ENCODE results near the gene SEPTIN3.
"Not testable (repeated sequence)": the region's sequence is repeated elsewhere in the genome, so short reads cannot be mapped to it uniquely, and the experiment has no call there.

Gene SEPTIN3

DNA sequence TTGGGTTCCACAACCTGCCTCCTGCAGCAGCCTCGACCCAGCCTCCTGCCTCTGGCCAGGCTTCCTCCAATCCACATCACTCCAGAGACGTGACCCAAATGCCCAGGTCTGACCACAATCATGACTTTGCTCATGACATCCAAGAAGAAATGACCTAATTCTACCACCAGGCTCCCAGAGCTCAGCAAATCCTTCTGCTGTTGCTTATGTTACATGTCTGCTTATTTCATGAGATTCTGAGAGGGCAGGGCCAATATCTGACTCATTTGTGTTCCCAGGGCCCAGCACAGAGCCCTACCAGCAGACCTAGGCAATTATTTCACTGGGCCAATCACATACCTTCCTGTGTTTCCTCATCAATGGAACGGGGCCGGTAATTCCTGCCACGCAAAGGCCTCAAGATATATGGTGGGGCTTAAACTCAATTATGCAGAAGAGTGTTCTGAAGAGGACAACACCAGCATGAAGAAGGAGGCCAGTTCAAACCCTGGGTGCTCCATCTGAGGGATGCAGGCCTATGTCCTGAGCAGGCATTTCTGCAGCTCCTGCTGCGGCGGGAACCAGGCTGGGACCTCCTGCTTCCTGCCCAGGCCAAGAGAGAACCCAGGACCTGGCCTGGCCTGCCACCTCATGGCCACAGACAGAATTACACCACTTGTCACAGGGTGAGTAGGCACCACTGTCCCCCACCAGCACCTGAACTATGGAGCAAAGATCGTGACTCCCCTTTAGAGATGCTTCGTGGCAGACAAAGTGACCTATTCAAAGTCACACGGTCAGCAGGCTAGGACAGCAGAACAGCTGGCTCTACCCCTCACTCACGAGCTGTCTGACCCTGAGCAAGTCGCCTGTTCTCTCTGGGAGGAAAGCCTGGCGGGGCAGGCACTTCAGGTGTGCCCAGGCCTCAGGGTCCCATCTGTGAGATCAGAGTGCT is 28.1 kb upstream of the SEPTIN3 start:
- DNase-seq = peak; percentile 31 to 49

DNA sequence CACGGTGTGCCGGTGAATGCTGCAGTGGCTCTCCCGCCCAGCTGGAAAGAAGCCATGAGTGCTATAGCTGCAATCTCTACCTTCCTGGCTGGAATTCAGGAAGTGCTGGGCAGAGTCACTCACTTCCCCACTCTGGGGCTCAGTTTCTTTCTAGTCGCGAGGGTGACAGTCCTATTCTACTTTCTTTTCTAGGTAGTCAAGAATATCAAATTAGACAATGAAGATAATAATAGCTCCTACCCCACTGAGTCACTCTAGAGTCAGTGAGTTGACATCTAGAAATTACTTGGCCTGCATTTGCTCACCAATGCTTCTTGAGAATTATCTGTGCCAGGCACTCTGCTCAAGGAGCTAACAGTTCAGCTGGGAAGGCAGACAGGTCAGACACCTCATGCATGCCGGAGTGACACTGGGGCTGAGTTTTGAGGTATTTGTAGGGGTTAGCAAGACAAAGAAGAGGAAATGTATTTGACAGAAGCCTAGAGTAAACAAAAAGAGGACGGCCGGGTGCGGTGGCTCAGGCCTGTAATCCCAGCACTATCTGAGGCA is 25.5 kb upstream of the SEPTIN3 start:
- DNase-seq = no peak

DNA sequence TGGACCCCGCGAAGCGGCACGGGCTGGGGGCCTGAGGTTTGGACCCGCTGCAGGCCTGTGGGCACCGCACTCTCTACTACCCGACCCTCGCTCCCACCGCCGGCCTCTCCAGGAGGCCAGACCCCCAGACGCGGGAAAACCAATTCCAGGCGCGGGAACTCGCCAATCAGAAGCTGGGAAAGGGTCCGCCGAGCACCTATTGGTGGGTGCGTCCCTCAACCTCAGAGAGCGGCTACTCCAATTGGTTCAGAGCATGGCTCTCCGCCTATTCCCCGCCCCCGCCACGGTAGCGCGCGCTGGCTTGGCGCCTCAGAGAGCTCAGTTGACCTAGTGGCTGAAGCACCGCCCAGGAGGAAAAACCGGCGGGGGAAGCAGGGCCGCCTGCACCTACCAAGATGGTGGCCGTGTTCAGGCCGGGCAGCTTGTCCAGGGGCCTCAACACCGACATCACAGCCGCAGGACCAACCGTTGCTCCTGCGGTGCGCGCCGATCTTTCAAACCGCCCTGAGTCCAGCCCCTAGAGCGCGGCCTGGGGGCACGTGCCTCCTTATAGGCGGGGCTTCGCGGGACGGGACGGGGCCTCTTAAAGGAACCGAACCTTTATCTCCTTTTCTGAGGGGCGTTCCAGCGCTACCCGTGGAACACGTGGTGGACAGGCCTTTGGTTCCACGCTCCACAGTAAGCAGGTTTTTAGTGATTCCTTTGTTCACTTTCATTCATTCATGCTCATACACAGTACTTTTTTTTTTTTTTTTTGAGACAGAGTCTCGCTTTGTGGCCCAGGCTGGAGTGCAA is 22.4 kb upstream of the SEPTIN3 start, which contains the start of gene CENPM:
Gene CENPM, minus strand, starts transcription at position 524 of the 795 bp plus-strand sequence. Its CDS starts 76 bp downstream, at position 448.
- DNase-seq = peak; percentile 87 to 93

DNA sequence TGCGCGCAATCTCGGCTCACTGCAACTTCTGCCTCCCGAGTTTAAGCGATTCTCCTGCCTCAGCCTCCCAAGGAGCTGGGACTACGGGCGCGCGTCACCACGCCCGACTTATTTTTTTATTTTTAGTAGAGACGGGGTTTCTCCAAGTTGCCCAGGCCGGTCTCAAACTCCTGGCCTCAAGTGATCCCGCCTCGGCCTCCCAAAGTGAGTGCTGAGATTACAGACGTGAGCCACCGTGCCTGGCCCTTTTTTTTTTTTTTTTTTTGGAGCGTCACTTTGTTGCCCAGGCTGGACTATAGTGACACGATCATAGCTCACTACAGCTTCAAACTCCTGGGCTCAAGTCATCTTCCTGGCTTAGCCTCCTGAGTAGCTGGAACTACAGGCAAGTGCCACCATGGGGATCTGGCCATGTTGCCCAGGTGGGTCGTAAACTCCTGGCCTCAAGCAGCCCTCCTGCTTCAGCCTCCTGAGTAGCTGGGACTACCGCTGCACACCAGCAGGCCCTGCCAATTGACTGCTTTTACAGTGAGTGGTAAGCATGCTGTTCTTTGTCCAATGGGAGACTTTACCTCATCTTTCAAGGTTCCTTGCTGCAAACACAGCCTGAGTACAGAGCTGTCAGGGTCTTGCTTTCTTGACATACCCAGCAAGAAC is 21.7 kb upstream of the SEPTIN3 start:
- DNase-seq = no peak

DNA sequence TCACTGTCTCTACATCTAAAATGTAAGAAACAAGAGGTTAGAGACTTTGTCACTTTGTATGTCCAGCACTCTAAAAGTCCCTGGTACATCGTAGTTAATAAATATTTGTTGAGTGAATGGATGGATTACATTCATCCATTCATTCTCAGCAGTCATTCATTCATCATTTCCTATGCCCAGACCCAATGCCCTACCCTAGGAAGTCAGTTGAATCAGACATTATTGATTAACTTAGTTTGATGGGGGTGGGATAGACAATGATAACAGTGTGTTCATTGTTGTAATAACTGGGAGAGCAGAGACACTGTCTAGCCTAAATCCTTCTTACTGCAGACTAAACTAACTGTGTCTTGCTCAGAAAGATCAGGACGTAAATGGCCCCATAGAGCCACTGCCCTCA is 21.1 kb upstream of the SEPTIN3 start:
- DNase-seq = no peak

DNA sequence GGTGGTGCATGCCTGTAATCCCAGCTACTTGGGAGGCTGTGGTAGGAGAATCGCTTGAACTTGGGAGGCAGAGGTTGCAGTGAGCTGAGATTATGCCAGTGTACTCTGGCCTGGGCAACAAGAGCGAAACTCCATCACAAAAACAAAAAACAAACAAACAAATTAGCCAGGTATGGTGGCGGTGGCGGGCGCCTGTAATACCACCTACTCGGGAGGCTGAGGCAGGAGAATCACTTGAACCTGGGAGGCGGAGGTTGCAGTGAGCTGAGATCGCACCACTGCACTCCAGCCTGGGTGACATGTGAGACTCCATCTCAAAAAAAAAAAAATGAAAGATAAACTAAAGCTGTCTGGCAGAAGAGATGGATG is 20.3 kb upstream of the SEPTIN3 start:
- DNase-seq = not testable (repeated sequence)

DNA sequence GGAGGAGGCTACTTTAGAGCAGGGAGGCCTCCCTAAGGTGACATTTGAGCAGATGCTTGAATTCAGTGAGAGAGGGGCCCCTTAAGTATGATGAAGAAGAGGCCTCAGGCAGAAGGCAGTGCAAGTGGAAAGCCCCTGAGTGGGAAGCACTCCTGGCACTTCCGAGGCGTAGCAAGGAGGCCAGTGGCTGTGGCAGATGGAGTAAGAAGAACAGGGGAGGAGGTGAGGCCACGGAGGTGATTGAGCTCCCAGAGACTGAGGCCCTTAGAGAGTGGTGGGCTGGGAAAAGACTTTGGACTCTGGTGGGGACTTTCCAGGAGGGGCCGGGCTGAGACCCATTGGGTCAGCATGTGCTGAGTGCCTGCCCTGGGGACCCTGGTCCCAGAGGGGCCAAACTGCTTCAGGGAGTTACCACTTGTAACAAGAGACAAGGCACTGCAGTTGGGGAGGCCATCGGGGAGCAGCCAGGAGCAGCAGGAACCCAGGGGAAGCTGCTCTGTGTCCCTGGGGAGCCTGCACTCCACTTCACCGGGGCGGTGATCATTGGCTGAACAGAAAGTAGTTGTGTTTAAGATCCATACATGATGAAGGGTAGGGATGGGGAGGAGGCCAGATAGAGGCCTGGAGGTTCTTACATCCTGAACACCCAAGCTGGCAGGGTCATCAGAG is 19.8 kb upstream of the SEPTIN3 start:
- no peak for DNase-seq

DNA sequence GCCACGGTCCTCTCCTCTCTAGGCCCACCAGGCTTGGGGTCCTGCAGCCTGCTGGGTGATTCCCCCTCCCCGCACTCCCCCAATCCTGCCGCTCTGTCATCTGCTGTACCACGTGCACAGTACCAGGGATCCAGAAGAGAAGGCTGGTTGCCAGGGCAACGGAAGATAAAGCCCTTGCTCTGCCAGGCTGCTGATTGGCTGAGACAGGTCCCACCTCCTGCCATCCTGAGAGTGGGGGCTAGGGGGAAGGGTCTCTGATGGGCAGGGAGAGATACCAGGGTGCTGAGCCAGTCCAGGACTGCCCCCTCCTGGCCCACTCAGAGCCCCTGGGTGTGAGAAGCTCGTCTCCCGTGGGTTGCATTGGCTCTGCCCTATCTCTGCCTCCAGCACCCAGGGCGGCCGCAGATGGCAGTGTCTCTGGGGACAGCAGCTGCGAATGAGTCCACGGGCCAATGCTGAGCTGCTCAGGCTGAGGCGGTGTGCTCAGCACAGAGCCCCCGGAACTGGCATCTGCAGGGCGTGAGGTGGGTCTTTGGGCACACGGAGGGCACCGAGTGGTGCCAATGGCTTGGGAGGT is 17.3 kb upstream of the SEPTIN3 start, which contains the start of gene SMIM45:
Gene SMIM45, plus strand, starts transcription at position 253 of the 577 bp plus-strand sequence.
- no peak for DNase-seq

DNA sequence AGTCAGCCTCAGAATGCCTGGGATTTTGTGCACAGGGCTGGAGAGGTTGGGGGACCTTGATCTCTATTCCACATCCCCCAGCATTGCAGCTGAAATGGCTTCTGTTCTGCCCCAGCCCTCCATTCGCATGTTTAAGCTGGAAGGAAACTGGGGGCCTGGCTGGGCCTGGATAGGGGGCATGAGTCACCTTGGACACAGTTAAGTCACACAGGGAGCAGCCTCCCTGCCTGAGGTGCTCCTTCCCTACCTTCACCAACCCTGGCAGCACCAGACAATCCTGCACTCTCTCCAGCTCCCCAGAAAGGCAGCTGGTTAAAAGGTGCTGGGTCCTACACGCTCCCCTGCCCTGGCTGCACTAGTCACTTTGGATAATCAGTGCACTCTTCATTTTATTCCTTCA is 16.5 kb upstream of the SEPTIN3 start:
- no peak for DNase-seq

DNA sequence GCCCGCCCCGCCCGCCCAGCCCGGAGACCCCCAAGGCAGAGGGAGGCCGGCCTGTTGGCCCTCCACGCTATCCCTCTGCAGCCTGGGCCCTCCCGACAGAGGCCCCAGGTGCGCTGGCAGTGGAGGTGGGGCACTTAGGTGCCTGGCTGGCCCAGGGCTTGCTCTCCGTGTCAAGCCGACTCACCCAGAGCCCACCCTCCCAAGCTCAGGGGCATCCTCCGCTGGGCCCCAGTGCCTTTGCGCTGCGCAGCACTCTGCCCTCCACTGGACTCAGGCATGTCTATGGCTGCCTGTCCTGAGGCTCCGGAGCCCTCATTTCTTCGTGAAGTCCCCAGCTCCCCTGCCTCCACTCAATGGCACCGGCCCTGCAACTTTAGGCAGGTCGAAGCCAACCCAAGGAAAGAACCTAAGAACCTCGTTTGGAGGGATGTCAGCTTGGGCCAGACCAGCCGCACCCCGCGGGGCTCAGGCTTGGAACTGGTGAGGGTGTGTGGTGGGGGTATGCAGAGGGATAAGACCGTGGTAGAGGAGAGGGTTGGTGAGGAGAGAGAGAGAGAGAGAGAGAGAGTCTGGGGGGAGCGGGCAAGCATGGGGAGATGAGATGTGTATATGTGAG is 11.2 kb upstream of the SEPTIN3 start:
- DNase-seq = no peak

DNA sequence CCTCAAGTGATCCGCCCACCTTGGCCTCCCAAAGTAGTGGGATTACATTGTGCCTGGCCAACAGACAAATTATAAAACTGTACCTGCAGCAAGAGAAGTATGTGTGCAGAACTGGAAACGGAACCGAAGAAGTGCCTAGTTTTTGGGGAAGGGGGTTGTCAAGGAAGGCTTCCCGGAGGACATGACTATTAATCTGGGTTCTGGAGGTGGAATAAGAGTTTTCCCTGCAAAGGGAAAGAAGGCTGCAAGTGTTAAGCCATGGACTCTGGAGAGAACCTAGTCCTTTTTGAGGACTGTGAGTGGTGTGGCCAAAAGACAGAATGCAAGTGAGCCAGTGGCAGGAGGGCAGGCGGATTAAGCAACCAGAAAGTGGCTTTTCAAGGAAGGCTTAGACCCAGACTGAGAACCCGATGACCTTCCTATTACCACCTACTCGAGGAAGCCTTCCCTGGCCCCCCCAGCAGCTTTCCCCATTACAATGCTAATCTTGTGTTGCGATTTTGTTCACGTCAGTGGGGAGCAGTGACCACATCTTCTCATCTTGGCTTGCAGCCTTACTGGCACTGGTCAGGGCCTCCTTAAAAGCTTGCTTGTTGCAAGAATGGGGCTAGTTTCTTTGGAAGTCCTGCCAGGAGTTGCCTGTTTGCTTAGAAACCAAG is 5.7 kb upstream of the SEPTIN3 start:
- peak; percentile 7 to 8 for DNase-seq

DNA sequence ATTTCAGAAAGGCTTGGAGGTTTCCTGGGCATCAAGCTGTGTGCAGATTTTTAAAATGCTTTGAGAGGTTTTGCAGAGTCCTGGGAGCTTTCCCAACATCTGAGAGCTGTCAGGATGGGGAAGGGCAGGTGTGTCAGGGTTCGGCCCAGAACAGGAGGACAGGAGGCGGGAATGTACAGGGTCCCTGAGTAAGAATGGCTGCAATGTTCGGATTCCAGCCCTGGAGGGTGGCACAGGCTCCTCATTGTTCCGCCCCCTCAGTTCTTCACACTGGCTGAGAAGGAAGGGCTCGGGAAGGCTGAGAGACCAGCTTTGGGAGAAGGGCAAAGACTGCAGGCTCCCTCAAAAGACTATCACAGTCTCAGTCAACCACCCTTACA is 5.1 kb upstream of the SEPTIN3 start:
- no peak for DNase-seq

DNA sequence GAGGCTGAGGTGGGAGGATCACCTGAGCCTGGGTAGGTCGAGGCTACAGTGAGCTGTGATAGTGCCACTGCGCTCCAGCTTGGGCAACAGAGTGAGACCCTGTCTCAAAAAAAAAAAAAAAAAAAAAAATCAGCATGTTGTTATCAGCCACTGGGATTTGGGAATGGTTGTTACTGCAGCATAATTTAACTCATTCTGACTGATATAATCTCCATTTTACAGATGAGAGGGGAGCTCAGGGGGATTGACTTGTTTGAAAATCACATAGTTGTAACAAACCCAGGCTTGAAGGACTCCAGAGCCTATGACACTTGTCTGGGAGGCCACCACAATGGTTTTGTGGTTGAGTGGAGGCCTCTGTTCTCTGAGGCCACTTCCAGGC is 3.0 kb upstream of the SEPTIN3 start:
- DNase-seq = no peak

DNA sequence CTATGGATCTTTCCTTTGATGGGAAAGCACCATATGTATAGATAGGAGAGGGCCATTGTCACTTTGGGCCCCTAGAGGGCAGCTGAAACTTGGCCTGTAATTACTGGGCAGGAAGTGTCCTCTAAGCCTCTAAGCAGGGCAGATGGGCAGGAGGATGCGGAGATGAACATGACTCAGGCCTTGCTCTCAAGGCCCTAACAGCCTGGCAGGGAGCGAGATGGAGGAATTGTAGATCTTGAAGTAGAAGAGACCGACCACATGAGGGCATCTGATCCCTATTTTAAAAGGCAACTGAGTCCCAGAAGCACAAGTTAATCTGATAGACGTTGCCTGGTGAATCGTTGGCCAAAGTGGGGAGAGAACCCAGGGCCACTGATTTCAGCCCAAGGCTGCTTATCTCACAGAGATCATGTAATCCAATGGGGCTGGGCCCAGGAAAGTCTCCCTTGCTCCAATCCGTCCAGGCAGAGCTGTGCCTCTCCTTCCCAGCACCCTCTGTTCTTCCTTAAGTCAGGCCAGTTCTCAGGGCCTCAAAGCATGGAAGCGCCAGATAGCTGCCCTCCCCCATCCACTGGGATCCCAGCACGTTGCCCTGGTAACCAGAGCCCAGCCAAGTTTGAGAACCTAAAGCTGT is 2.5 kb upstream of the SEPTIN3 start:
- DNase-seq = peak; percentile 82 to 88

DNA sequence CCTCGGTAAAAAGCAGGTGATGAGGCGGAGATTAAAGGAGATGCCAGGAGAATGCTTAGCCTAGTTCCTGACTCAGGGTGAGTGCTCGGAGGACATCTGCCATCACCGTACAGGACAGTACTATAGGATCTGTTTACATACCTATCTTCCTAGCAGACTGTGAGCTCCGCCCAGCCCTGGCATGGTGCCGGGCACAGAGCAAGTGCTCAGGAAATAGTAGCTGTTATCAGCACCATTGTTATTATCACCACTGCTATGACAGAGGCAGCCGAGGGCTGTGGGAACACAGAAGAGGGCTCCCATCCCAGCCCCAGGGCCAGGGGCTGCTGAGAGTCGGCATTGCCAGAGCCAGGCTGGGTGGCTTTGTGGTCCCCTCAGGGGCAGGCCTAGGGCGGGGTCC is 642 bp upstream of the SEPTIN3 start:
- no peak for DNase-seq

DNA sequence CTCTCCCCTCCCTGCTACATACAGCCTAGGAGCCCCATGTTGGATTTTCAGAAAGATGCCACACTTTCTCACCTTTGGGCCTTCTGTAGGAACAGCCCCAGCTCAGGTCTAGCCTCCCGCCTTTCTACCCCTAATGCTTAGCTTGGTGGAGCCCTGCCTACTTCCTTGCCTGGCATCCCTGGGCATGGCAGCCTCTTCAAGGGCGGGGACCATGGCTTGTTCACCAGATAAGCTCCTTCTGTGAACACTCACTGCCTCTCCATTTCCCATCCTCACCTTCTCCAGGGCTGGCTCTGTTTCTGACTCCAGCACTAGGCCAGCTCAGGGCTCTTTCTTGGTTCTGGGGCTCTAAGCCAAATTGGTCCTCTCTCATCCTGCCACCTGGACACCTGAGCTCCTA is 1.4 kb downstream of the SEPTIN3 start:
- DNase-seq = no peak

DNA sequence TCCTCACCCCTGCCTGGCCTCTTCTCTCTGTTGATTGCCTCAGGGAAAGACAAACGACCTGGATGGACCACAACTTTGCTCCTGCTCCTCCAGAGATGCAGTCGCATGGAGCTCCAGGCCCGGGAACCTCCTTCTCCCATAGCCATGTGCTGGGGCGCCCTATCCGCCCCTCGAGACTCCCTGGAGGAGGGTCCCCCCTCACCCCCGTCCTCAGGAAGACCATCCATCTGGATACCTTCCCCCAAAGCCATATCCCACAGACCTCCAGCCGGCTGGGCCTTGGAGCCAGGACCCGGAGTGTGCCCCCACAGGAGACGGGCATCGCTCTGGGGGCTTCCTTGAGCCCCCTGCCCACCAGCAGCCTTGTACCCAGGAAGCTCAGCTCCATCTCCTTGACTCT is 2.2 kb downstream of the SEPTIN3 start:
- DNase-seq = no peak

DNA sequence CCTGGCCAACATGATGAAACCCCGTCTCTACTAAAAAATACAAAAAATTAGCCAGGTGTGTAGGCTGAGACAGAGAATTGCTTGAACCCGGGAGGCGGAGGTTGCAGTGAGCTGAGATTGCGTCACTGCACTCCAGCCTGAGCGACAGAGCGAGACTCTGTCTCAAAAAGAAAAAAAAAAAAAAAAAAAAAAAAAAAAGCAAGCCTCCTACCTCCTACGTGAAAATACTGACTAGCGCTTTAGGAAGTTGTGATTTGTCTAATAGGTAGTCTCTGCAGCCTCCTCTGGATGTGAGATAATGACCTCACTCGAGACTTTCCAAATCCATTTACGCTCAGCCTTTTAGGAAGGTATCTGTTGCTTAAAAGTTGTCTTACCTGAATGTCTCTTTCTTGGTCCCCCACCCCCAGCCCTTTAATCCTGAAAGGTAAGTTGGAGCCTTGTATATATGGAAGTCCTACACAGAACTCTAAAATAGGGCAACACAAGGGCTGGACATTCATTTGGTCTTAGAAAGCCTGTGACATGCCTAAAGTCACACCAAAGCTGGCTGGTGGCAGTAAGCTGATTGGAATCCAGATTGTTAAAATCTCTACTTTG is 5.5 kb downstream of the SEPTIN3 start:
- DNase-seq = no peak

DNA sequence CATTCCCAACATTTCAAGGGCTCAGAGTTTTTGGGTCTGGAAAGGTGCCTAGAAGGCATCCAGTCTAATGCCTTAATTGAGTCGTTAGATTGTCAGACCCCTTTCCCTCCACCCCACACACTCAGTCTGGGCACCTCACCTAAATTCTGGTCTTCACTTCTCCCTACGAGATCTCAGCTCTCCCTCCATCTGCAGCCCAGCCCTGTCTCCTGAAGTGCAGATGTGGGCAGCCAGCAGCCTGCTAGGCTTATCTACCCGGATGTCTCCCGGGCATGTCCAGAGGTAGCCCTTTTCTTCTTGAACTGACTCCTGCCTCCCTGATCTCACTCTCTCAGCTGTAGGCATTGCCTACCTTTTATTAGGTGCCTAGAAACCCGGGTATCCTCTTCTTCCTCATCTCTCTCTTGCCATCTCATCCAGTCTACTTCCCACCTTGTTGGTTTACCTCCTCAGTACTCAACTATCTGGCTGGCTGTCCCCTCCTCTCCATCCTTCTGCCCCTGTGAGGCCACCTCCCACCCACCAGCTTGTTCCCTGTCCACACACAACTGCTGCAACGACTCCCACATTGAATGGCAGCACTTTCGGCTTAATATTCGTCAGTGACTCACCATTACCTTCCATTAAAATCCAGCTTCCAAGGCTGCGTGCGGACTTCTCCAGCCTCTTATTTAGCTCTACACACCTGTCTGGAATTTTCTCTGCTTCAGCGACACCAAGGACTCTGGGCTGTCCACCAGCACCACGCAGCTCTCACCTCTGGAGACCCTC is 6.2 kb downstream of the SEPTIN3 start:
- no peak for DNase-seq
